HG02938 (cell line): Measurements from ENCODE around the gene DTWD2.
"Not testable (repeated sequence)": the region's sequence is repeated elsewhere in the genome, so short reads cannot be mapped to it uniquely, and the experiment has no call there.

Experiments used
- ATAC-seq: cut with Tn5 transposase; IDR thresholded peaks from one replicate; pipeline ENCODE4 v1.9.1; 2021; ENCODE audit warnings: mild to moderate bottlenecking, moderate library complexity; ENCODE audit not compliant: unreplicated experiment

The DTWD2 gene

DNA sequence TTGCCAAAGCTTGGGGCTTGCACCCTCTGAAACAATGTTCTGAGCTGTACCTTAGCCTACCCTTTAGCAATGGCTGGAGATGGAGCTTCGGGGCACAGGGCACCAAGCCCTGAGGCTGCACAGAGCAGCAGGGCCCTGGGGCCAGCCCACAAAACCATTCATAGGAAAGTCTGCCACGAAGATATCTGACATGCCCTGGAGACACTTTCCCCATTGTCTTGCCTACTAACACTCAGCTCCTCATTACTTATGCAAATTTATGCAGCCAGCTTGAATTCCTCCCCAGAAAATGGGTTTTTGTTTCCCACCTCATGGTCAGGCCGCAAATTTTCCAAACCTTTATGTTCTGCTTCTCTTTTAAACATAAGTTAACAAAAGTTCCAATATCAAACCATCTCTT lies 105.7 kb downstream of the DTWD2 start:
- no peak for ATAC-seq

DNA sequence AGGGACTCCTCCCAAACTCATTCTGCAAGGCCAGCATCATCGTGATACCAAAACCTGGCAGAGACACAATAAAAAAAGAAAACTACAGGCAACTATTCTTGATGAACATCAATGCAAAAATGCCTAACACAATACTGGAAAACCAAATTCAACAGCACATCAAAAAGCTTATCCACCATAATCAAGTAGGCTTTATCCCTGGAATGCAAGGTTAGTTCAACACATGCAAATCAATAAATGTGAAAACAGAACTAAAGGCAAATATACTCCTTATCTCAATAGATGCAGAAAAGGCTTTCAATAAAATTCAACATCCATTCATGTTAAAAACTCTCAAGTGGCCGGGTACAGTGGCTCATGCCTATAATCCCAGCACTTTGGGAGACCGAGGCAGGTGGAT lies 111.5 kb downstream of the DTWD2 start:
- ATAC-seq, result not testable (repeated sequence)

DNA sequence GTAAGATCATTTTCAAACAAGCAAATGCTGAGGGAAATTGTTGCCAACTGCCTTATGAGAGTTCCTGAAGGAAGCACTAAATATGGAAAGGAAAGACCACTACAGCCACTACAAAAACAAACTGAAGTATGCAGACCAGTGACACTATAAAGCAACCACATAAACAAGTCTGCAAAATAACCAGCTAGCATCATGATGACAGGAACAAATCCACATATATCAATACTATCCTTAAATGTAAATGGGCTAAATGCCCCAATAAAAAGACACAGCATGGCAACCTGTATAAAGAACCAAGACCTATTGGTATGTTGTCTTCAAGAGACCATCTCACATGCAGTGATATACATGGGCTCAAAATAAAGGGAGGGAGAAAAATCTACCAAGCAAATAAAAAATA lies 113.2 kb downstream of the DTWD2 start:
- ATAC-seq, result no peak

DNA sequence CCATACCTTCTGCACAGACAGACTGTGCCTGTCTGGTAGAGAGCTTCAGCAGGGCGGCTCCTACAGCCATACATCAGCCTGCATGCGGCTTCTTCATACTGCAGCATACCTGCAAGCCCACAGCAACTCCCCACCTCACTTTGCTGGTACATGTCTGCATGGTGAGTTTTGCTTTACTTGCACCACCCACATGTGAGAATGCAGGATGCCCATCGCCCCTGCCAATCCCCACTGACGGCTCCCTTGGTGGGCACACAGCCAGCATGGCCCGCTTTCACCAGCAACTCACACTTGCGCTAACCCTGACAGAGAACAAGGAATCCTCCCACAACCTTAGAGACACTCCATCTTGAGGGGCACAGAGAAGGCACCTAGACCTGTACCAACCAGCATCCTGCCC lies 114.9 kb downstream of the DTWD2 start:
- no peak for ATAC-seq

DNA sequence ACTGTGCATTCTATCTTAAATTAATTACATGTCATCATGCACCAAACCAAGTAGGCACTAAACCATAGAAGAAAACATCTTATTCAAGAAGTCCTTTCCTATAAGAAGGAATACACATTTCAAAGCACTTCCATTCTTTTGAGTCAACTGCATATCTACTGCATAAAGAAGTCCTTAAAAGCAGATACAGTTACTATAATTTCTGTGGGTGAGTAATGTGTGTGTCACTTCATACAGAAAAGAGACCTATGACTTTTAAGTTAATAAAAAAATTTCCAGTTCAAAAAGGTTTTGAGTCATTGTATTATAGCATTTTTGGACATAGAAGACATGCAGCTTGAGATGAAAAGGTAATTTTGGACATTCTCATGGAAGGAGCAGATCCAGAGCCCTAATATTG lies 125.0 kb downstream of the DTWD2 start:
- ATAC-seq, result no peak

DNA sequence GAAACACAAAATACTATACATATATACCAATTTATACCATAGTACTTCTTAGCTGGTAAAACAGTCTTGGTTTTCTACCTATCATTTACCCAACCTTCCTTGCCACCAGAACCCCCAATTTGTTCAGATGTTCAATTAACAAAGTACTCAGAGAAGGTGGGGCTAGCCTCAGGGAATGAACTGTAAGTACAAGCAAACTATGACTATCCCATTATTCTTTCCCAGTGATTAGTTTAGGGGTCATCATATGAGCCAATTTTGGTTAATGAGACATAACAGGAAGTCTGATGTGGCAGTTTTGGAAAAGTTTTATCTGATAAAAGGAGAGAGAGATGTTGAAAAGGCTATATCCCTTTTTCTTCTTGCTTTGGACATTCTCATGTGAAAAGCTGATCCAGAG lies 125.8 kb downstream of the DTWD2 start:
- ATAC-seq, result no peak

DNA sequence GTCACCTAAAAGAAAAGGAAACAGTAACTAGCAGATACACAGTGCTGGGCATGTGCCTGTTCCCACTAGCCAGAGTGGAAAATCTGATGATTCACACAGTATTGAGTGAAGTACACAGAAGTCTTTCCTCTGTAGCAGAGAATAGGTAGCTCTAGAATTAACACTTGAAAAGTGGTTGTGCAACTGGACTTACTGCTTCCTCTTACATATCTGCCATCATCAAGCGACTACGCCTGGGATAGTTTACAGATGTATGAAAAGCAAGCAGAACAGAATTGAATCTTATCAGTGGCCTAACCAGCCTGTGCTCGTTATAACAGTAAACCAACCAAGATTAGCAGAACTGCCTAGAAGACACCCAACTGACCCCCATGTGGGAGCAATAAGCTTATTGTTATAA lies 130.6 kb downstream of the DTWD2 start:
- ATAC-seq, result no peak

DNA sequence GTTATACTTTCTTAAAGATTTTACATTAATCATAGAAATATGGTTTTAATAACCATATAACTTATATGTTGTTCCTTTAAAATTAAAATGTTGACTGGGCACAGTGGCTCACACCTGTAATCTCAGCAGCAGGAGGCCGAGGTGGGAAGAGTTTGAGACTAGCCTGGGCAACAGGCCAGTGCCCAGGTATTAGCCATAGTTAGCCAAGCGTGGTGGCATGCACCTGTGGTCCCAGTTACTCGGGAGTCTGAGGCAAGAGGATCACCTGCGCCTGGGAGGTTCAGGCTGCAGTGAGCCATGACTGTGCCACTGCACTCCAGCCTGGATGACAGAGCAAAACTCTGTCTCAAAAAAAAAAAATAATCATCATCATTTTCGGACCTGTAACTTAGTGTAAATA lies 133.5 kb downstream of the DTWD2 start:
- ATAC-seq, result no peak

DNA sequence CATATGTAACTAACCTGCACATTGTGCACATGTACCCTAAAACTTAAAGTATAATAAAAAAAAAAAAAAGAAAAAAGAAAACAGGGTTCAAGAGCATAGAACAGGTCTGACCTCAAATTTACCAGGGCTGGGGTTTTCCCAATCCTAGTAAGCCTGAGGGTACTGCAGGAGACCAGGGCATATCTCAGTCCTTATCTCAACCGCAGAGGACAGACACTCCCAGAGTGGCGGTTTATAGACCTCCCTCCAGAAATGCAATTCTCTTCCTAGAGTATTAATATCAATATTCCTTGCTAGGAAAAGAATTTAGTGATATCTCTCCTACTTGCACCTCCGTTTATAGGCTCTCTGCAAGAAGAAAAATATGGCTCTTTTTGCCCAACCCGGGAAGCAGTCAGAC lies 136.6 kb downstream of the DTWD2 start:
- not testable (repeated sequence) for ATAC-seq

DNA sequence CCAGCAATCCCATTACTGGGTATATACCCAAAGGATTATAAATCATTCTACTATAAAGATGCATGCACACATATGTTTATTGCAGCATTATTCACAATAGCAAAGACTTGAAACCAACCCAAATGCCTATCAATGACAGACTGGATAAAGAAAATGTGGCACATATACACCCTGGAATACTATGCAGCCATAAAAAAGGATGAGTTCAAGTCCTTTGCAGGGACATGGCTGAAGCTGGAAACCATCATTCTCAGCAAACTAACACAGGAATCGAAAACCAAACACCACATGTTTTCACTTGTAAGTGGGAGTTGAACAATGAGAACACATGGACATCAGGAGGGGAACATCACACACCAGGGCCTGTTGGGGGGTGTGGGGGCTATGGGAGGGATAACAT lies 138.8 kb downstream of the DTWD2 start:
- ATAC-seq, result not testable (repeated sequence)

DNA sequence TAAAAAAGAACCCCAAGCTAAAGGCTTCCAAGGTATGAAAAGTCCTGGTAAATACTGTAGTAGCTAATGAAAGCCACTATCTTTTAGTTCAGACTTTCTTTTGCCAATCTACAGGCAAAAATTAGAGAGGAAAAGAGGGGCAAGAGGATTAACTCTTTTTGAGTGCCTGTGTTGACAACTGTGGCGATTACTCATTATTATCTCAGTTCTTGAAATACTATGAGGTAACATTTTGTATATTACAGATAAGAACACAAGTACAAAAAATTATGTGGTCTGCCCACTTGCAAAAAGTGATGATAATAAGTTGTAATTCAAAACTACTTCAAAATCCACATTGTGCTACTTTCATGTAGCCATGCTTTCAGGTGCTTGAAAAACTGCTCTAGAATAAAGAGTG lies 144.0 kb downstream of the DTWD2 start:
- no peak for ATAC-seq

DNA sequence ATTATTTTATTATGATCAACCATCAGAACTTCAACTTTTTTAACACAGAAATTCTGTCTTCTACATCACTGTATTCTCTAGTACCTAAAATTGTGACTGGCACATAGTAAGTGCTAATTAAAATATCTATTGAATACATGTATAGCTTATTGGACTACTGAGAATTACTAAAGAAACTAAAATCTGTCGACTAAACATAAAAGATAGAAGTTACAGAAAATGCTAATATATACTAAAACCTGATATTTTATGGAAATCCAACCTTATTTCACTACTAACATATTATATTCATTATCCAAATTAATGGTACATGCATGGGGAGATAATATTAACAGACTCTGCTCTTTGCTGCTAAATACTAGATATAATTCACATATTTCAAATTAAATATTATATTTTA lies 153.6 kb downstream of the DTWD2 start:
- no peak for ATAC-seq

DNA sequence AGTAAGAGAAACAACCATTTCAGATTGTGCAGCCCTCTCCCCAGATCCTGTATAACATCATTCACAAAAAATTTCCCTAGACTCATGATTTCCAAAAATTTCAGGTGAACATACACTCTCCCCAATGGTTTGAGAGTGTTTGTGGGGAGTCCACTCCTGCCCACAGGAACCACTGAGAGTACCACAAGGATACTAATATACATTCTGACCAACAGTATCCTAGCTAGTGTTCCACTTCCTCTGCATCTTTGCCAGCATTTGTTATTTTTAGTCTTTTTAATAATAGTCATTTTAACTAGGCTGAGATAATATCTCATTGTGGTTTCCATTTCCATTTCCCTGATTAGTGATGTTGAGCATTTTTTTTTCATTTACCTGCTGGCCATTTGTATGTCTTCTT lies 155.4 kb downstream of the DTWD2 start:
- no peak for ATAC-seq

DNA sequence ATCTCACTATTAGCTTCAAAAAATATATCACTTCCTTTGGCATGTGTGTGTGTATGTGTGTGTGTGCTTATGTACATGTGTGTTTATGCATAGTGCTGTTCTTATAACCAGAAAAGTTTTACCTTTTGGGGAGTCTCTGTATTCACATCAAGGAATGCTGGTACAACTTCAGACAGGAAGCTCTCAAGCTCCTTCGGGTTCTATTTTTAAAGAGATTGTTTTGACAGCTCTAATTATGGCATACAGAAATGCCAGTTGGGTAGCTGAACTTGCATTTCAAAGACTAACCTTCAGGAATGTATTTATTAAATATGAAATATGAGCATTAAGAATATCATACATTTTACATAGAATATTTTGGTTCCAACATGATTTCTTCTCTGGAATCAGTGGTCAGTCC lies 163.1 kb downstream of the DTWD2 start:
- ATAC-seq, result no peak

DNA sequence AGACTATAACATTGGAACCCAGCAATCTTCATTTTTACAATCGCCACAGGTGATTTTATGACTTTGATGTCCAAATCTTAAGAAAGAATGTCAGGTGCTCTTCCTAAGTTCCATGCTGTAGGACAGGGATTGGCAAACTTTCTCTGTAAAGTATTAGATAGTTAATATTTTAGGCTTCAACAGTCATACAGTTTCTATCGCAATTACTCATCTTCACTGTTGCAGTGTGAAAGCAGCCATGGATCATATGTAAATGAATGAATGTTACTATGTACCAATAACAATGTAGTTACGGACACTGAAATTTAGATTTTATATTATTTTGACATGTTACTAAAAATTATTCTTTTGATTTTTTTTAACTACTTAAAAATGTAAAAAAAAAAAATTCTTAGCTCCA lies 169.7 kb downstream of the DTWD2 start:
- no peak for ATAC-seq

DNA sequence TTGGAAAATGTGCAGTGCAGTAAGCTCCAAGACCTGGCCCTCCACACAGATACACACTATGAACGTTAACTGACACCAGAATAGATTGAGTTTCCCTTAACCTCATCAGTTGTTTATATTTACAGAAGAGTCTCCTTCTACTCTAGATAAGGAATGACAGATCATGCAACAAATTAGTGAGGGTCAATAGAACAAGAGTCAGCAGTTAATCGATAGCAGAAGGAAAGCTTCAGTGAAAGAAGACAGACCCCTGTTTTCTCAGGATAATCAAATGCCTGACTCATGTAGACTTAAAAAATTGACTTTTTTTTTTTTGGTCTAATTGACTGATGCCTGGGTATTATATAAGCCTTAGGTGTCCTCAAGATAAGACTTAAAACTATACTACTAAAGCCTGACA lies 179.9 kb downstream of the DTWD2 start:
- no peak for ATAC-seq

DNA sequence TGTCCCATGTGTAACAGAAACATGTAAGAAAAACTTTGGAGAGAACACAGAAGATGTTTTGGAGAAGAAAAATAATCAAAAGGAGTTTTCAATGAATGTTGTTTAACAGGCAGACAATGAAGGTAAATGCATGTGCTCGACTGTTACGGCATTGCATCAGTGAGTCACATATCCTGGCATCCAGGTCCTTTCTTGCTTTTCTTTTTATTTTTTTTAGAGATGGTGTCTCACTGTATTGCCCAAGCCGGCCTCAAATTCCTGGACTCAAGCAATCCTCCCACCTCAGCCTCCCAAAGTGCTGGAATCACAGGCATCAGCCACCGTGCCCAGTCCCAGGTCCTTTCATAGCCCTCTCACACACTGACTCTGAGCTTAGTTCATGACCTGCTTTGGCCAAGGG lies 181.8 kb downstream of the DTWD2 start:
- ATAC-seq, result no peak

DNA sequence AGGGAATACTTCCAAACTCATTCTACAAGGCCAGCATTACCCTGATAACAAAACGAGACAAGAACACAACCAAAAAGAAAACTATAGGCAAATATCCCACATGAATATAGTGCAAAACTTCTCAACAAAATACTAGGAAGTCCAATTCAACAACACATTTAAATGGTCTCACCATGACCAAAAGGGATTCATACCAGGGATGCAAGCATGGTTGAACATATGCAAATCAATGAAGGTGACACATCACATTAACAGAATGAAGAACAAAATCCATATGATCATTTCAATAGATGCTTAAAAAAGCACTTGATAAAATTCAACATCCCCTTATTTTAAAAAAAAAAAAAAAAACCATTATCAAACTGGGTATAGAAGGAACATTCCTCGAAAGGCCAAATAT lies 186.0 kb downstream of the DTWD2 start:
- ATAC-seq, result no peak

DNA sequence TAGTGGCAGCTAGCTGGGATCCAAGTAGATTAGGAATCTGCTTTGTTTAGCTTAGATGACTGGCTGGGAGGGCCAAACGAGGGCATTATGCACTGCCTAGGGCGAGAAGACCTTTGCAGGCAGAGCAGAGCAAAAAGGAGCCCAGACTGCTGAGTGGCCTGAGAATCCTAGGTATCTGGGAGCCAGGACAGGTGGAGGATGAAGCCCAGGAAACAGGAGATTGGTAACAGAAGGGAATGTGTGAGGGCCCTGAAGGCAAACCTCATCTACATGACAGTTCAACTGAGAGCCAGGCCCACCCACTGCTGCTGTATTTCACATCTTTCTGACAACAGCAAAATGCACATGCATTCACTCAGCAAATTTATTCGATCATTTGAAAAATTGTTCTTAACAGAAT lies 192.3 kb downstream of the DTWD2 start:
- ATAC-seq, result no peak

DNA sequence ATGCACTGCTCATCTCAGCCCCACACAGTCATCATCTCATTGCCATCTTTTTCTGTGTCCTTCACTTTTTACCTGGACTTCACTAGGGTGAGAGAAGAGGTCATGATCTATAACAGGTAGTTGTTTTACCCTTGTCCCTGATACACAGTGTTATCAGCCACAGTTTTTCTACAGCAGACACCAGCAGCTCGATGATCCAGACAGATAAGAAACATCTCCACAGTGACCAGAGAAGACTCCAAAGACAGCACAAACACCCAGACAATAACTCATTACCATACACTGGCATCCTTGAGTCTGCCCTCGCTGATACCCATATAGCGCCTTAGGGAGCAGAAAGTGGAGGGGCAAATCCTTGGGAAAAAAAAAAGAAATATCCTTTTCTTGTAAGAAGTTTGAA lies 194.1 kb downstream of the DTWD2 start:
- no peak for ATAC-seq

DNA sequence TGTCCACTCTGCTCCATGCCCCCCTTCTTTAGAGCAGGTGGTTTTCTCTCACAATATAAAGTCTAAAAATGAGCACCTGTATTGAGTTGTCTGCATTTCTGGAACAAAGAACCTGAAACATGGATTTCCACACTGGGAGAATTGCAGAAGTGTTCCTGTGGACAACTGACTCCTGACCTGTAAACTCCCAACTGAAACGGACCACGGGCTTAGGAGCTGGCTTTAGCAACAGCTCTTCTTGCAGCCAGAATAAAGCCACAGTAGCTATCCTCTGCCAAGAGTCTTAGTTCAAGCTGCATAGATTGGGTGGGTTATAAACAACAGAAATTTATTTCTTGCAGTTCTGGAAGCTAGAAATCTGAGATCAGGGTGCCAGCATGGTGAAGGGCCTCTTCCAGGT lies 194.7 kb downstream of the DTWD2 start:
- ATAC-seq, result no peak

DNA sequence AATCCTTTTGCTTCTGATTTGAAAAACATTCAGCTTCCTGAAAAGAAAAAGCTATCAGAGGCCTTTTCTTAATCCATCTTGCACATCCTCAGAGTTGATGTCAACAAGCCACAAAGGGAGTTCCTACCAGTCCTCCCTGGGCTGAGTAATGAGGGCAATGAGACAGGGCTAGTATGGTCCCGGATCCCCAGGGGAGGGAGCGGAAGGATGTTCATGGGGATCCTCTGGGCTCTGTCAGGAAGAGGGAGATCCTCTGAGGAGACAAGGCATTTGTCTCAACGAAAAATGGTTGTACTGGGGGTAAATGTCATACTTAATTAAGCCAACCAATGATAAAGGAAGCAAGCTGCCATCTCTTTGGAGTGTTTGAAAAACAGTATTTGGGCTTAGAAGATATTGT lies 195.3 kb downstream of the DTWD2 start:
- ATAC-seq, result no peak

DNA sequence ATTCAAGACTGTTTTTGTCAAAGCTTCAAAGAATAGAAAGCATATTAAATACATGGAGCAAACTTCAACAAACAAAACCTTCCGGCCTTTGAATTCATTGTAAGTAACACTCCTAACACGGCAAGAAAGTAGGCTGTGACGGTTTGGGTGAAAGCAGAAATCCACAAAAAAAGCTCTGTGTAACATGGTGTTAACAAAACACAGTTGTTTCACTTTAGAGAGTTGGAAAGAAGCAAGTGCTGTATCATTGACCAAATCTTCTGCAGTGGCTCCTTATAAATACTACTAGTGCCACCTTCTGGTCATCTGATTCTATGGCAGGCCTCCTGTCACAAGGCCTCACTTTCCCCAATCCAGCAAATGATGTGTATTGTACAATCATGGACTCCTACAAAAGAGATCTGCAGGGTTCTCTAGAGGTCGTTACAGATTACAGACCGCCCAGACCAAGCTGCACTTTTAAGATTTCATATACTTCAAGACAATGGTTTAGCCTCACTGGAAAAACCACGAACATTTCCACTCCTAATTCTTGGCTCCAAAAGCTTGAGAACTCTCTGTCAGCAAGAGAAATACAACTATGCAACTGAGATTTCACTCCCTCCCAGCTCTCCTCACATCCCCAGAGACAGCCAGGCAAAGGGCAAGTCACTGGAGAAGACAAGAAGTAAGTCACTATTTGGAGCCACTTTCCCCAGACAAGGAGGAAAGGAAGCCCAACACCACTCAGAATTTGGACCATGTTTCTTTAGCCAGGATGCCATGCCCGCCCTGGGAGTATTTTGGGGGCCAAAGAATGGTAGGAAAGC lies 196.2 kb downstream of the DTWD2 start:
- ATAC-seq, result peak; percentile 98
